Peyer's patch (tissue), 4 donors: ENCODE data around the gene KIRREL3. TPM values are rescaled to one million over a fixed set of nuclear protein-coding genes. Genes with fewer than 3 reads are reported as not detected.

Experiments
- DNase-seq, 3 donors: peaks; one replicate each; pipeline ENCODE4 v3.0.0-alpha.2; 2017 to 2019
- H3K27ac ChIP-seq, 4 donors: fragments of 200-600 bp; sonication (generic); one replicate each; pipeline ENCODE4 v1.5.1; 2016 to 2019
- H3K27me3 ChIP-seq, 2 donors: fragments of 200-600 bp; sonication (generic); one replicate each; pipeline ENCODE4 v1.5.1; 2019
- H3K36me3 ChIP-seq, 3 donors: fragments of 200-600 bp; sonication (generic); one replicate each; pipeline ENCODE4 v1.5.1; 2016 to 2019
- H3K4me1 ChIP-seq, 4 donors: fragments of 200-600 bp; sonication (generic); one replicate each; pipeline ENCODE4 v1.5.1; 2016 to 2019
- H3K4me3 ChIP-seq, 4 donors: fragments of 200-600 bp; sonication (generic); 1 replicate in 3 of 4; 2 replicates in 1 of 4; pipeline ENCODE4 v1.5.1; 2016 to 2019; ENCODE audit warnings: mild to moderate bottlenecking in 1 of 4
- H3K9me3 ChIP-seq, 4 donors: fragments of 200-600 bp; sonication (generic); one replicate each; pipeline ENCODE4 v1.5.1; 2016 to 2019; ENCODE audit warnings: mild to moderate bottlenecking in 1 of 4
- POLR2A ChIP-seq, 2 donors: fragments of 450-650 bp; IDR thresholded peaks; one replicate each; pipeline ENCODE4 v1.5.1; 2017; ENCODE audit warnings: antibody characterized with exemption in 2 of 2, mild to moderate bottlenecking in 2 of 2, moderate library complexity in 2 of 2
- total RNA-seq, 4 donors: library from RNA; depleted of rRNA; stranded (reverse); fragments of >200 nt; gene quantifications; one replicate each; pipeline ENCODE4 v1.1.0, GENCODE V29; 2016
- TF ChIP-seq, protein P1 (sequence below), 6 experiments: fragments of 450-650 bp in 4 of 6; fragments of 200-600 bp in 2 of 6; sonication (generic) in 1 of 6; IDR thresholded peaks; one replicate each; pipeline ENCODE4 v1.5.1; 2017 to 2019; ENCODE audit warnings: antibody characterized with exemption in 6 of 6, mild to moderate bottlenecking in 3 of 6, moderate library complexity in 1 of 6

Gene KIRREL3
- total RNA-seq, 4 donors from 2014 or later, result 0.83 TPM; not detected in 3

DNA sequence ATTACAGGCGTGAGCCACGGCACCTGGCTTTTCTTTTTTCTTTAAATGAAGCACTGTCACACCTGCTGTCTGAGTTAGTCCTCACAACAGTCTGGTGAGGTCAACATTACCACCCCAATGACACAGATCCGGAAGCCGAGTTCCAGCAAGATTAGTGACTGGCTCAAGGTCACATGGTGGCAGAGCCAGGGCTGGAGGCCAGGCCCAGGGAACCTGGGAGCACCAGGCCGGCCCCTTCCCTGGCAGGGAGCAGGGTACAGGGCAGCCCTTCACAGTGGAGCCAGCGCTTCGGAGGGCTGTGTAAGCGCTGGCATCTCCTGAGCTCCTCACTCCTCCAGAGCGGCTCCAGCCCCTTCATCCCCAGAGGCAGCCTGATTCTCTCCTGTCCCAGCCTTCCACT is 526.4 kb downstream of the KIRREL3 start:
- DNase-seq, result no peak
- no peak for TF ChIP-seq POLR2A (IDR thresholded peaks at IDR 0.05)
- TF ChIP-seq, protein P1, sequence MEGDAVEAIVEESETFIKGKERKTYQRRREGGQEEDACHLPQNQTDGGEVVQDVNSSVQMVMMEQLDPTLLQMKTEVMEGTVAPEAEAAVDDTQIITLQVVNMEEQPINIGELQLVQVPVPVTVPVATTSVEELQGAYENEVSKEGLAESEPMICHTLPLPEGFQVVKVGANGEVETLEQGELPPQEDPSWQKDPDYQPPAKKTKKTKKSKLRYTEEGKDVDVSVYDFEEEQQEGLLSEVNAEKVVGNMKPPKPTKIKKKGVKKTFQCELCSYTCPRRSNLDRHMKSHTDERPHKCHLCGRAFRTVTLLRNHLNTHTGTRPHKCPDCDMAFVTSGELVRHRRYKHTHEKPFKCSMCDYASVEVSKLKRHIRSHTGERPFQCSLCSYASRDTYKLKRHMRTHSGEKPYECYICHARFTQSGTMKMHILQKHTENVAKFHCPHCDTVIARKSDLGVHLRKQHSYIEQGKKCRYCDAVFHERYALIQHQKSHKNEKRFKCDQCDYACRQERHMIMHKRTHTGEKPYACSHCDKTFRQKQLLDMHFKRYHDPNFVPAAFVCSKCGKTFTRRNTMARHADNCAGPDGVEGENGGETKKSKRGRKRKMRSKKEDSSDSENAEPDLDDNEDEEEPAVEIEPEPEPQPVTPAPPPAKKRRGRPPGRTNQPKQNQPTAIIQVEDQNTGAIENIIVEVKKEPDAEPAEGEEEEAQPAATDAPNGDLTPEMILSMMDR (IDR thresholded peaks at IDR 0.05), result no peak
- Histone ChIP-seq H3K27ac (no peak overlapping the region), H3K27me3 (no peaks in the 10 kb centered on the region), H3K36me3 (no peaks in the 10 kb centered on the region), H3K9me3 (no peaks in the 10 kb centered on the region), H3K4me3 (no peak overlapping the region), H3K4me1 (no peaks in the 10 kb centered on the region)

DNA sequence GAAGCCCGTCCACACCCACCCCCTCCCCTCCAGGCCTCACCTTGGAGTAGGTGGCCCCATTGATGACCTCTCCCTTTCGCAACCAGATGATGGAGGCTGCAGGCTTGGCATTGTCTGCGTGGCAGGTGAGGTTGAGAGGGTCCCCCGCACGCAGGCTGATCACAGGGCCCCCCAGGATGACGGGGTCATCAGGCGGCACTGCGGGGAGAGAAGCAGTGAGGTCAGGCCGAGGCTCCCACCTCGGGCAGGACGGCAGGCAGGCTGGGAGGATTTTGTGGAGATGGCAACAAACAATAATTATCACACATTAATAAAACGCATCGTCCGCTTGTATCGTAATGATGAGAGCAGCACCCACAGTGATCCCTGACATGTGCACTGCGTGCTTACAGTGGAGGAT is 527.3 kb downstream of the KIRREL3 start:
- Histone ChIP-seq H3K27me3 (no peaks in the 10 kb centered on the region), H3K36me3 (no peaks in the 10 kb centered on the region), H3K4me3 (no peak overlapping the region), H3K27ac (no peak overlapping the region), H3K4me1 (peaks cover 0 to 2% (median 0%) of the 10 kb centered on the region in 4 donors), H3K9me3 (no peaks in the 10 kb centered on the region)
- TF ChIP-seq, protein P1 (IDR thresholded peaks at IDR 0.05), result no peak
- no peak for TF ChIP-seq POLR2A (IDR thresholded peaks at IDR 0.05)
- DNase-seq, result no peak

DNA sequence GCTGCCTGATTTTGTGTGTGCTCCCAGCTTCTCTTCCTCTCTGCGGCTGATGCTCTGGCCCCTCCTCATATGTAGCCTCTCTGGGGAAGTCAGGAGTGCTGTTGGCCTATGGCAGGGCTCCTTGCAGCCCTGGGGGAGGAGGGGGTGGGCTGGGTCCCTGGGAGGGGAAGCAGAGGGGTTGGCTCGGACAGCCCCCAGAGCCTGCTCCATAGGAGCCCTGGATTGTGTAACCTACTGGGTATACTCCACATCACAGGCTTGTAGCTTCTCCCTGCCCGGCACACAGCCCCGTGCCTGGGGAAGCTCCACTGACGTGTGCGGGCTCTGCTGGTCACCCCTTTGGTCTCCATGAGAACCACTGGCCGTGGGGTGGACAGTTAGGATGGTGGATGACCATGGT is 531.3 kb downstream of the KIRREL3 start:
- TF ChIP-seq, protein P1 (IDR thresholded peaks at IDR 0.05), result no peak
- TF ChIP-seq POLR2A (IDR thresholded peaks at IDR 0.05), result no peak
- Histone ChIP-seq H3K4me3 (no peak overlapping the region), H3K27me3 (no peaks in the 10 kb centered on the region)

DNA sequence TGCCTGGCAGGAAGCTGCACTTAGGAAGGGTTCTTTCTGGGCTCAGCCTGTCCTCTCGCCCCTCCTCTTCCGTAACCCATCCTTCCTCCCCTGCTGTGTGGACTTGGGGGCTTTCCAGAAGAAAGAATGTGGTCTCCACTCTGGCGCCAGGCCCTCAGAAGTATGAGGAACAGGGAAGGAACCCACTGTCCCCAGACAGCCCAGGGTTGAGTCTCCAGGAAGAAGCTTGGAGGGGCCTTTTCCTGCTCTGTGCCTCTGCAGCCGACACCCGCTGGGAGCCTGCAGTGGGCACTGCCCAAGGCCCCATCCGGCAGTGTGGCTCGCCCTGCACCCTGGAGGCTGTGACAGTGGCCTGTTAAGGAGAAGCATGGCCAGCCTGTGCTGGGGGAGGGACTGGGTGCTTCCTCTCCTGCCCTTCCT is 532.5 kb downstream of the KIRREL3 start:
- H3K27ac ChIP-seq, result no peak overlapping the region
- no peaks in the 10 kb centered on the region for H3K9me3 ChIP-seq
- no peak for DNase-seq
- H3K4me3 ChIP-seq, result no peak overlapping the region
- no peaks in the 10 kb centered on the region for H3K36me3 ChIP-seq
- H3K4me1 ChIP-seq, result peaks cover 0 to 11% (median 4%) of the 10 kb centered on the region in 4 donors
- H3K27me3 ChIP-seq, result no peaks in the 10 kb centered on the region
- TF ChIP-seq POLR2A (IDR thresholded peaks at IDR 0.05), result no peak
- TF ChIP-seq, protein P1 (IDR thresholded peaks at IDR 0.05), result no peak

More for the DNA sequence above, 531.3 kb downstream of the KIRREL3 start:
- no peak overlapping the region for H3K27ac ChIP-seq
- peaks cover 0 to 11% (median 4%) of the 10 kb centered on the region in 4 donors for H3K4me1 ChIP-seq
- H3K36me3 ChIP-seq, result no peaks in the 10 kb centered on the region
- H3K9me3 ChIP-seq, result no peaks in the 10 kb centered on the region
- no peak for DNase-seq

DNA sequence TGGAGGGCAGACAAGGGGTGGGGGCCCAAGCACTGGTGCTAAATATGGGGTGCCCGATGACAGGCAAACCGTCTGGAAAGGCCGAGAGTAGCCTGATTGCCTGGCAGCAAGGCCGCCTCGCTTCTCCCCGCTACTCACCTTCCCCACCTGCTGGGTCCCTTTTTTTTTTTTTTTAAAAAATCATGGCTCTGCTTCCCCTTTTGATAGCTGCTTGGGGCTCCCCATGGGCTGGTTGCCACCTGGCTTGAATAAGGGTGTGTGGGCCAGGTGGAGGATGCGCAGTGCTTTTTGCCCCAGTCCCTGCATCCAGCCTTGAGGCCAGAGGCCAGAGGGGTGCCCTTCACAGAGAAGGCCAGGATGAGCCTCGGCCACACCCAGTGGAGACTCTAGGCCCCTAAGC is 533.1 kb downstream of the KIRREL3 start:
- no peak for TF ChIP-seq POLR2A (IDR thresholded peaks at IDR 0.05)
- TF ChIP-seq, protein P1 (IDR thresholded peaks at IDR 0.05), result no peak
- H3K27me3 ChIP-seq, result no peaks in the 10 kb centered on the region
- no peaks in the 10 kb centered on the region for H3K9me3 ChIP-seq
- peaks cover 0 to 11% (median 4%) of the 10 kb centered on the region in 4 donors for H3K4me1 ChIP-seq
- no peaks in the 10 kb centered on the region for H3K36me3 ChIP-seq
- DNase-seq, result no peak
- H3K27ac ChIP-seq, result no peak overlapping the region
- no peak overlapping the region for H3K4me3 ChIP-seq

DNA sequence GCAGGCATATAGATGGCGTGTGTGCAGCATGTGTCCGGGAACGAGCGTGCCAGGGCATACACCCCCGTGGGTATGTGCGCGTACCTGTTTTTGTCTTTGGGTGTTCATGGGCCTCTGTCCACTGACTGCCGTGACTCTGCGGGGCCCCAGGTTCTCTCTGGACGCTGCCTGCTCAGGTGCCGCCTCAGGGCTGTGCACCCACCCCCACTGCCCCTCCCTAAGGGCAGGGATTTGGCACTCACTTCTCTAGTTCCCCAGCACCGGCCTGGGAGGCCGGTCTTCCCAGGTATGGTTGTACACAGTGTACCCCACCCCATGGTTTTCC is 533.6 kb downstream of the KIRREL3 start:
- Histone ChIP-seq H3K4me3 (no peak overlapping the region), H3K27me3 (no peaks in the 10 kb centered on the region), H3K27ac (no peak overlapping the region), H3K36me3 (no peaks in the 10 kb centered on the region), H3K9me3 (no peaks in the 10 kb centered on the region), H3K4me1 (peaks cover 0 to 11% (median 4%) of the 10 kb centered on the region in 4 donors)
- no peak for TF ChIP-seq POLR2A (IDR thresholded peaks at IDR 0.05)
- TF ChIP-seq, protein P1 (IDR thresholded peaks at IDR 0.05), result no peak
- DNase-seq, result no peak
